Measurements from ENCODE around the gene DYNC1LI1. TPM values are rescaled to one million over a fixed set of nuclear protein-coding genes. Genes with fewer than 3 reads are reported as not detected.

The DYNC1LI1 gene
- total RNA-seq, 1 donor from 2014 or later = 81.7 TPM

- no peak for TF ChIP-seq CTCF (IDR thresholded peaks at IDR 0.05; ENCODE audit: unreplicated experiment)
- DNase-seq (ENCODE audit: low spot score) = no peak
- Mint-ChIP-seq H3K27me3 (ENCODE audit: unreplicated experiment) (peaks cover 1% of the 10 kb centered on the region), H3K36me3 (ENCODE audit: low read depth, unreplicated experiment) (peaks cover 10% of the 10 kb centered on the region), H3K27ac (ENCODE audit: unreplicated experiment) (no peak overlapping the region), H3K4me1 (ENCODE audit: unreplicated experiment) (peaks cover 20% of the 10 kb centered on the region), H3K9me3 (ENCODE audit: unreplicated experiment) (no peaks in the 10 kb centered on the region), H3K4me3 (ENCODE audit: unreplicated experiment) (no peak overlapping the region)
These were observed 76.9 kb downstream of the DYNC1LI1 start for GRCh38 chr3:32493437-32494414.

- H3K36me3 Mint-ChIP-seq (ENCODE audit: low read depth, unreplicated experiment) = peaks cover 13% of the 10 kb centered on the region
- no peak for TF ChIP-seq CTCF (IDR thresholded peaks at IDR 0.05; ENCODE audit: unreplicated experiment)
- peaks cover 1% of the 10 kb centered on the region for H3K27me3 Mint-ChIP-seq (ENCODE audit: unreplicated experiment)
- H3K9me3 Mint-ChIP-seq (ENCODE audit: unreplicated experiment) = no peaks in the 10 kb centered on the region
- peaks cover 17% of the 10 kb centered on the region for H3K4me1 Mint-ChIP-seq (ENCODE audit: unreplicated experiment)
- H3K27ac Mint-ChIP-seq (ENCODE audit: unreplicated experiment) = no peak overlapping the region
- no peak for DNase-seq (ENCODE audit: low spot score)
- no peak overlapping the region for H3K4me3 Mint-ChIP-seq (ENCODE audit: unreplicated experiment)
These were observed 77.8 kb downstream of the DYNC1LI1 start for GRCh38 chr3:32492684-32493436.

- peaks cover 6% of the 10 kb centered on the region for H3K4me1 Mint-ChIP-seq (ENCODE audit: unreplicated experiment)
- no peak overlapping the region for H3K27ac Mint-ChIP-seq (ENCODE audit: unreplicated experiment)
- no peaks in the 10 kb centered on the region for H3K27me3 Mint-ChIP-seq (ENCODE audit: unreplicated experiment)
- no peak for TF ChIP-seq CTCF (IDR thresholded peaks at IDR 0.05; ENCODE audit: unreplicated experiment)
- H3K9me3 Mint-ChIP-seq (ENCODE audit: unreplicated experiment) = no peaks in the 10 kb centered on the region
- DNase-seq (ENCODE audit: low spot score) = no peak
- H3K36me3 Mint-ChIP-seq (ENCODE audit: low read depth, unreplicated experiment) = peaks cover 19% of the 10 kb centered on the region
- H3K4me3 Mint-ChIP-seq (ENCODE audit: unreplicated experiment) = no peak overlapping the region
These were observed 82.1 kb downstream of the DYNC1LI1 start for GRCh38 chr3:32488474-32489008.

GRCh38 chr3:32487781-32488473, 82.7 kb downstream of the DYNC1LI1 start:
- Mint-ChIP-seq H3K4me1 (ENCODE audit: unreplicated experiment) (peaks cover 6% of the 10 kb centered on the region), H3K9me3 (ENCODE audit: unreplicated experiment) (no peaks in the 10 kb centered on the region), H3K36me3 (ENCODE audit: low read depth, unreplicated experiment) (peaks cover 19% of the 10 kb centered on the region), H3K27me3 (ENCODE audit: unreplicated experiment) (no peaks in the 10 kb centered on the region), H3K4me3 (ENCODE audit: unreplicated experiment) (no peak overlapping the region), H3K27ac (ENCODE audit: unreplicated experiment) (no peak overlapping the region)
- DNase-seq (ENCODE audit: low spot score) = no peak
- no peak for TF ChIP-seq CTCF (IDR thresholded peaks at IDR 0.05; ENCODE audit: unreplicated experiment)

Data from endothelial cell (in vitro differentiated cells).